ENCODE results near the gene KCNQ5.

DNA sequence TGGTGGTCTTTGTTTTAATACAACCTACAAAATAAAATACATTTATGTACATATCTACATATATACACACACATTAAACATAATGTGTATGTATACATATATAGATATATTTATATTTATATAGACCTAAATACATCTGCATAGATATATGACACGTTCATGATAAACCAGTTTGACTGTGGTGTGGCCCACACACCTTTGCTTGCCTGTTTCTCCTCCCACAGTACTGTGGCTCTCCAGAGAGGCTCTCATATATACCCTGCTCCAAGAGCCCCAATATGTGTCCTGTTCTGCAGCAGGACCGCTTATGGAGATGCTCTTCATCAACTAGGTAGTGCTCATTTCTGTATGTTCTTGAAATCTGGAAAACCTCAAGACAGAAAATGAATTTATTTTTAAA is 207.0 kb downstream of the KCNQ5 start:
- TF ChIP-seq RAD21 (IDR thresholded peaks at IDR 0.05; ENCODE audit: low read depth) (no peak), POLR2A (IDR thresholded peaks at IDR 0.05; ENCODE audit: borderline replicate concordance, extremely low read depth, insufficient read depth, insufficient read length) (no peak), SRF (IDR thresholded peaks at IDR 0.05; ENCODE audit: low read depth) (no peak), SIN3A (IDR thresholded peaks at IDR 0.05; ENCODE audit: low read depth) (no peak), TCF7L2 (IDR thresholded peaks at IDR 0.05; ENCODE audit: borderline replicate concordance, extremely low read depth, insufficient read depth, insufficient read length) (no peak), EZH2phosphoT487 (IDR thresholded peaks at IDR 0.05; ENCODE audit: borderline replicate concordance) (no peak), EZH2 (IDR thresholded peaks at IDR 0.05) (no peak), MAX (IDR thresholded peaks at IDR 0.05) (no peak), POLR2AphosphoS5 (IDR thresholded peaks at IDR 0.05; ENCODE audit: low read depth, low read length) (no peak), SP1 (IDR thresholded peaks at IDR 0.05; ENCODE audit: low read depth) (no peak)
- TF ChIP-seq, protein P1, sequence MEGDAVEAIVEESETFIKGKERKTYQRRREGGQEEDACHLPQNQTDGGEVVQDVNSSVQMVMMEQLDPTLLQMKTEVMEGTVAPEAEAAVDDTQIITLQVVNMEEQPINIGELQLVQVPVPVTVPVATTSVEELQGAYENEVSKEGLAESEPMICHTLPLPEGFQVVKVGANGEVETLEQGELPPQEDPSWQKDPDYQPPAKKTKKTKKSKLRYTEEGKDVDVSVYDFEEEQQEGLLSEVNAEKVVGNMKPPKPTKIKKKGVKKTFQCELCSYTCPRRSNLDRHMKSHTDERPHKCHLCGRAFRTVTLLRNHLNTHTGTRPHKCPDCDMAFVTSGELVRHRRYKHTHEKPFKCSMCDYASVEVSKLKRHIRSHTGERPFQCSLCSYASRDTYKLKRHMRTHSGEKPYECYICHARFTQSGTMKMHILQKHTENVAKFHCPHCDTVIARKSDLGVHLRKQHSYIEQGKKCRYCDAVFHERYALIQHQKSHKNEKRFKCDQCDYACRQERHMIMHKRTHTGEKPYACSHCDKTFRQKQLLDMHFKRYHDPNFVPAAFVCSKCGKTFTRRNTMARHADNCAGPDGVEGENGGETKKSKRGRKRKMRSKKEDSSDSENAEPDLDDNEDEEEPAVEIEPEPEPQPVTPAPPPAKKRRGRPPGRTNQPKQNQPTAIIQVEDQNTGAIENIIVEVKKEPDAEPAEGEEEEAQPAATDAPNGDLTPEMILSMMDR (IDR thresholded peaks at IDR 0.05 in 2 of 3, conservative IDR thresholded peaks at IDR 0.05 in 1 of 3; ENCODE audit: borderline replicate concordance in 1 of 3, insufficient read depth in 1 of 3, low read depth in 2 of 3, low read length in 2 of 3): no peak
- TF ChIP-seq, protein P2, sequence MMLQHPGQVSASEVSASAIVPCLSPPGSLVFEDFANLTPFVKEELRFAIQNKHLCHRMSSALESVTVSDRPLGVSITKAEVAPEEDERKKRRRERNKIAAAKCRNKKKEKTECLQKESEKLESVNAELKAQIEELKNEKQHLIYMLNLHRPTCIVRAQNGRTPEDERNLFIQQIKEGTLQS (IDR thresholded peaks at IDR 0.05): no peak
- TF ChIP-seq, protein P3, sequence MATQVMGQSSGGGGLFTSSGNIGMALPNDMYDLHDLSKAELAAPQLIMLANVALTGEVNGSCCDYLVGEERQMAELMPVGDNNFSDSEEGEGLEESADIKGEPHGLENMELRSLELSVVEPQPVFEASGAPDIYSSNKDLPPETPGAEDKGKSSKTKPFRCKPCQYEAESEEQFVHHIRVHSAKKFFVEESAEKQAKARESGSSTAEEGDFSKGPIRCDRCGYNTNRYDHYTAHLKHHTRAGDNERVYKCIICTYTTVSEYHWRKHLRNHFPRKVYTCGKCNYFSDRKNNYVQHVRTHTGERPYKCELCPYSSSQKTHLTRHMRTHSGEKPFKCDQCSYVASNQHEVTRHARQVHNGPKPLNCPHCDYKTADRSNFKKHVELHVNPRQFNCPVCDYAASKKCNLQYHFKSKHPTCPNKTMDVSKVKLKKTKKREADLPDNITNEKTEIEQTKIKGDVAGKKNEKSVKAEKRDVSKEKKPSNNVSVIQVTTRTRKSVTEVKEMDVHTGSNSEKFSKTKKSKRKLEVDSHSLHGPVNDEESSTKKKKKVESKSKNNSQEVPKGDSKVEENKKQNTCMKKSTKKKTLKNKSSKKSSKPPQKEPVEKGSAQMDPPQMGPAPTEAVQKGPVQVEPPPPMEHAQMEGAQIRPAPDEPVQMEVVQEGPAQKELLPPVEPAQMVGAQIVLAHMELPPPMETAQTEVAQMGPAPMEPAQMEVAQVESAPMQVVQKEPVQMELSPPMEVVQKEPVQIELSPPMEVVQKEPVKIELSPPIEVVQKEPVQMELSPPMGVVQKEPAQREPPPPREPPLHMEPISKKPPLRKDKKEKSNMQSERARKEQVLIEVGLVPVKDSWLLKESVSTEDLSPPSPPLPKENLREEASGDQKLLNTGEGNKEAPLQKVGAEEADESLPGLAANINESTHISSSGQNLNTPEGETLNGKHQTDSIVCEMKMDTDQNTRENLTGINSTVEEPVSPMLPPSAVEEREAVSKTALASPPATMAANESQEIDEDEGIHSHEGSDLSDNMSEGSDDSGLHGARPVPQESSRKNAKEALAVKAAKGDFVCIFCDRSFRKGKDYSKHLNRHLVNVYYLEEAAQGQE (IDR thresholded peaks at IDR 0.05; ENCODE audit: low read depth): no peak

Measured in HCT116 (cell line).